Transverse colon (tissue), 4 donors: Measurements from ENCODE around the gene FSIP2.

Experiments
- CTCF ChIP-seq, 5 experiments: fragments of 200-600 bp in 3 of 5; fragments of 450-650 bp in 2 of 5; sonication (generic) in 3 of 5; IDR thresholded peaks; 1 replicate in 2 of 5; 2 replicates in 3 of 5; pipeline ENCODE4 v1.5.1; 2016 to 2017; ENCODE audit warnings: antibody characterized with exemption in 5 of 5, inconsistent platforms in 3 of 5, mild to moderate bottlenecking in 2 of 5, moderate library complexity in 1 of 5
- POLR2A ChIP-seq: fragments of 450-650 bp; IDR thresholded peaks from one replicate; pipeline ENCODE4 v1.6.1; 2016; ENCODE audit warnings: antibody characterized with exemption, mild to moderate bottlenecking, moderate library complexity
- POLR2AphosphoS5 ChIP-seq, 3 donors: sonication (generic); formaldehyde crosslinking; IDR thresholded peaks; one replicate each; pipeline ENCODE4 v1.6.1; 2016; ENCODE audit warnings: antibody characterized with exemption in 3 of 3

DNA sequence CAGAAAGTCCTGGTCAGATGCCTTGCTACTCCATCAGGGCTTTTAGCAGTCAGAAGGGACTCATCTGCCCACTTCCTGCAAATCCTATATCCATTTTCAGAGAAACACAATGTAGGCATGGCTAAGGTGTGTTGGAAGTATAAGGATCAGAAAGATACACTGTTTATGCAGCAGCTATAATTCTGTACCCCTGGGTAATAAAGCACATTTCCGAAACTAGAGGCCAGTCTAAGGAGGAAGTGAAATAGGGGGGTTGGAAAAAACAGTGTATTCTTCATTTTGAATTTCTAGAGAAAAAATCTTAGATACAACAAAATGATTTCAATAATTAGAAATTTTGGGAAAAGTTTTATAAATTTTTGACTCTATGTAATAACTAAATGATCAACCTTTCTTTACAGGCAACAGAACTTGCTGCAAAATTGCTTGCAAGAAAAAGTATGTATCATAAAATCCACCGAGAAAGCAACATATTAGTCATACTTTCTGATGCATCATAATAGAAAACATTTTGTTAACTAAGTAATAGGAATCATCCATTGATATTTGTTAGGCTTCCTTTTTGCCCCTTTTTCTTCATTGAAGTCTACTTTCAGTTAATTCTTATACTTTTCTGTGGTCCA lies 47.4 kb downstream of the FSIP2 start:
- TF ChIP-seq POLR2AphosphoS5 (IDR thresholded peaks at IDR 0.05) (no peak), CTCF (IDR thresholded peaks at IDR 0.05) (no peak), POLR2A (no peak)
